MCF 10A (cell line): Measurements from ENCODE around the gene LCP1. TPM values are rescaled to one million over a fixed set of nuclear protein-coding genes. Genes with fewer than 3 reads are reported as not detected.

ENCODE experiments used
- BruUV-seq: library from RNA; stranded (reverse); fragments of 400-500 nt; replicated peaks from 2 replicates; lab custom pipeline; 2021; lab: Mats Ljungman, UMichigan
- CTCF ChIA-PET: fragments of 300-600 bp; sonication (Branson Sonifier 250); formaldehyde crosslinking; extraction: SDS; loops from one replicate; lab custom pipeline; 2021; ENCODE audit warnings: antibody characterized with exemption, inconsistent platforms; lab: Yijun Ruan, JAX
- POLR2A ChIA-PET: fragments of 300-600, 350-650 bp; sonication (Branson Sonifier 250); formaldehyde crosslinking; extraction: SDS; loops from one replicate; lab custom pipeline; 2020; ENCODE audit warnings: antibody characterized with exemption, inconsistent platforms; lab: Yijun Ruan, JAX
- DNase-seq: peaks from one replicate; pipeline ENCODE4 v3.0.0-alpha.2; 2018; ENCODE audit not compliant: unreplicated experiment
- H3K27ac Mint-ChIP-seq: one replicate; pipeline ENCODE4 v1.8.0; 2022; ENCODE audit warnings: mild to moderate bottlenecking, low read depth, mixed read lengths; ENCODE audit not compliant: unreplicated experiment
- H3K27me3 Mint-ChIP-seq: one replicate; pipeline ENCODE4 v1.8.0; 2022; ENCODE audit warnings: mixed read lengths; ENCODE audit not compliant: insufficient read depth, unreplicated experiment
- H3K36me3 Mint-ChIP-seq: one replicate; pipeline ENCODE4 v1.8.0; 2022; ENCODE audit warnings: mild to moderate bottlenecking, moderate library complexity, mixed read lengths; ENCODE audit not compliant: insufficient read depth, unreplicated experiment
- H3K4me1 Mint-ChIP-seq: one replicate; pipeline ENCODE4 v1.8.0; 2022; ENCODE audit warnings: mixed read lengths; ENCODE audit not compliant: insufficient read depth, unreplicated experiment
- H3K4me3 Mint-ChIP-seq: one replicate; pipeline ENCODE4 v1.8.0; 2022; ENCODE audit warnings: mild to moderate bottlenecking, moderate library complexity, mixed read lengths; ENCODE audit not compliant: unreplicated experiment
- H3K9me3 Mint-ChIP-seq: one replicate; pipeline ENCODE4 v1.8.0; 2022; ENCODE audit warnings: mixed read lengths; ENCODE audit not compliant: unreplicated experiment
- intact Hi-C: fragments of 100-400 bp; cut with micrococcal nuclease; formaldehyde crosslinking; loops from 2 replicates; pipeline ENCODE4 v1.14.1; 2022
- total RNA-seq: library from RNA; stranded (reverse); gene quantifications from 2 replicates; pipeline ENCODE4 v1.2.3, GENCODE V29; 2022
- TF ChIP-seq, protein P1 (sequence below): fragments of 200-600 bp; IDR thresholded peaks from one replicate; pipeline ENCODE4 v1.8.0; 2022; ENCODE audit warnings: antibody characterized with exemption, mild to moderate bottlenecking; ENCODE audit not compliant: unreplicated experiment

Gene LCP1
- total RNA-seq, 1 experiment from 2014 or later = 0.89 TPM

DNA sequence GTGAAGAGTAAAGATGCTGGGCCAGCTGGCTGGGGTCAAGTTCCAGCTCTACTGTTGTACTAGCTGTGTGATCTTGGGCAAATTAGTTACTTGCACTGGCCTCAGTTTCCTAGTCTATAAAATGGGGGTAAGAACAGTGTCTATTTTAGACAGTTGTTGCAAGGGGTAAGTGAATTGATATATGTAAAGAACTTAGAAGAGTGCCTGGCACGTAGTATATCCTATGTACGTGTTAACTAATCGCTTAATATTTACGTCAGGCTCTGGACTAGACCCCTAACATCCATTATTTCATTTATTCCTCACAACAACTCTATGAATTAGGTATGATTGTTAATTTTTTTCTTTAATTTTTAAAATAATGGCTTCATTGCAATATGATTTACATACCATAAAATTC is 3.7 kb upstream of the LCP1 start:
- no TSS peak for BruUV-seq
- peaks cover 38% of the 10 kb centered on the region for H3K27me3 Mint-ChIP-seq

DNA sequence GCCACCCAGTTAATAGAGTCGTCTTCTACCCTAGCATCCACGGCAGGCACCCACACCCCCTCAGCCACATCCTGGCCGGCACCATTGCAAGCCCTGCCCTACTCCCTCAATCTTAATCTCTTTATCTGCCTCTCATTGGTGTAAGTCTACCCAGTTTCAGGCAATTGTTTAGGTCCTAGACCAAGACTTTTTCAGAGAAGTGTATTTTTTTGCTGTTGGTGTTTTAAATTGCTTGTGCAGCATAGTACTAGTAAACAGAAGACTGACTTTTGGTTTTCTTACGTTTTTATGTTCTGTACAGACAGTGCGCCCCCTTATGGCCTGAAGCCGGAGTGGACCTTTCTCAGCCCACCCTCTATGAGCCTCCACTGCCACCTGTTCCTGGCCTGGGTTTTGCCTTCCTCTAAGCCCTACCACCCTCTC is 2.3 kb upstream of the LCP1 start:
- TF ChIP-seq, protein P1, sequence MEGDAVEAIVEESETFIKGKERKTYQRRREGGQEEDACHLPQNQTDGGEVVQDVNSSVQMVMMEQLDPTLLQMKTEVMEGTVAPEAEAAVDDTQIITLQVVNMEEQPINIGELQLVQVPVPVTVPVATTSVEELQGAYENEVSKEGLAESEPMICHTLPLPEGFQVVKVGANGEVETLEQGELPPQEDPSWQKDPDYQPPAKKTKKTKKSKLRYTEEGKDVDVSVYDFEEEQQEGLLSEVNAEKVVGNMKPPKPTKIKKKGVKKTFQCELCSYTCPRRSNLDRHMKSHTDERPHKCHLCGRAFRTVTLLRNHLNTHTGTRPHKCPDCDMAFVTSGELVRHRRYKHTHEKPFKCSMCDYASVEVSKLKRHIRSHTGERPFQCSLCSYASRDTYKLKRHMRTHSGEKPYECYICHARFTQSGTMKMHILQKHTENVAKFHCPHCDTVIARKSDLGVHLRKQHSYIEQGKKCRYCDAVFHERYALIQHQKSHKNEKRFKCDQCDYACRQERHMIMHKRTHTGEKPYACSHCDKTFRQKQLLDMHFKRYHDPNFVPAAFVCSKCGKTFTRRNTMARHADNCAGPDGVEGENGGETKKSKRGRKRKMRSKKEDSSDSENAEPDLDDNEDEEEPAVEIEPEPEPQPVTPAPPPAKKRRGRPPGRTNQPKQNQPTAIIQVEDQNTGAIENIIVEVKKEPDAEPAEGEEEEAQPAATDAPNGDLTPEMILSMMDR = peak; percentile 35
- Mint-ChIP-seq H3K4me1 (no peaks in the 10 kb centered on the region), H3K27me3 (peaks cover 38% of the 10 kb centered on the region), H3K4me3 (no peak overlapping the region), H3K36me3 (no peaks in the 10 kb centered on the region), H3K9me3 (no peaks in the 10 kb centered on the region), H3K27ac (no peak overlapping the region)
- DNase-seq = peak; percentile 30
- ChIA-PET CTCF (no interaction called here), POLR2A (no interaction called here)
- BruUV-seq = no TSS peak
- intact Hi-C loops = no loop called here

More for the DNA sequence above, 3.7 kb upstream of the LCP1 start:
- no peak overlapping the region for H3K27ac Mint-ChIP-seq
- intact Hi-C loops = no loop called here
- H3K9me3 Mint-ChIP-seq = no peaks in the 10 kb centered on the region
- TF ChIP-seq, protein P1 = no peak
- no peak for DNase-seq
- no peaks in the 10 kb centered on the region for H3K4me1 Mint-ChIP-seq
- ChIA-PET CTCF (no interaction called here), POLR2A (no interaction called here)
- H3K36me3 Mint-ChIP-seq = no peaks in the 10 kb centered on the region
- no peak overlapping the region for H3K4me3 Mint-ChIP-seq

DNA sequence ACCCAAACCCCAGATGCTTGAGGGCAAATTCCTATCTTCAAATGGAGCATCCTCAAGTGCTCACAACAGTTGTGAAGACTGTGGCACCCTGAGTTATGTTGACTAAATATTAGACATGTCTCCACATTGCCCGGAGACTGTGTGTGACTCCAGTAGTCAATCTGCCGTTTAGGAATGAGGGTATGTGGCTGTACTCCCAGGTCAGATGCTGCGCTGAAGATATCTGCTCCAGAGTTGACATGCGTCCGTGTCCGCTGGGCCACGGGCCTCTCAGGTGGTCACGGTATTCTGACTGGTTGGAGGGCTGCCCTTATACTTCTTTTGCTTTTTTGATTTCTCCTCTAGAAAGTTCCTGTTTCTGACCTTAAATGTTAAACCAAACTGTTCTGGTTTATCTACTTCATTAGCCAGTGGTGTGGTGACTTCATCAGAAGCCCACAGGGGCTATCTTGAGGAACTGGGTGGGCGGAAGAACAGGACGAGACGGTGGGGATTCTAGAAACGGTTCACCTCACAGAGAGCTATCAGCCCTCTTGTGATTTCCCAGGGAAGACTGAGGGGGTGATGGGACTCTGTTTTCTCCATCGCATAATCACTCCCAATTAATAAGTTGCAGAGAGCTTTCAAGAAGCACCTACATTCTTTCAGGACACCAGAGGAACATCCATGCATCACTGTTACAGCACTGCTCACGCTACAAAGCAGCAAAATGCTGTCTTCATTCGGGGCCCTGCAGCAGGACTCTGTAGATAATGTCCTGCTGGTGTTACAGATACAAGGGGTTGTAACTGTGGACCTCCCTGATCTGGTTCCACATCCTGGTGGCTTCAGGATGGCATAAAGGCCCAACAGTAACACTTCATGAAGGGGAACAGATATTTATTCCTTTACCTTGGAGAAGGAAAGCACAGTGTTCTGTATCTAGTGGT is 1.3 kb upstream of the LCP1 start:
- Mint-ChIP-seq H3K4me3 (no peak overlapping the region), H3K9me3 (no peaks in the 10 kb centered on the region), H3K27ac (no peak overlapping the region), H3K4me1 (no peaks in the 10 kb centered on the region), H3K36me3 (no peaks in the 10 kb centered on the region), H3K27me3 (peaks cover 34% of the 10 kb centered on the region)
- no TSS peak for BruUV-seq
- no peak for DNase-seq
- intact Hi-C loops = no loop called here
- ChIA-PET CTCF (interaction anchor here (0.6 kb wide), 1 partner anchor 16 kb away, joined by 3 read pairs; no protein-coding TSS in a partner anchor), POLR2A (no interaction called here)
- TF ChIP-seq, protein P1 = no peak

DNA sequence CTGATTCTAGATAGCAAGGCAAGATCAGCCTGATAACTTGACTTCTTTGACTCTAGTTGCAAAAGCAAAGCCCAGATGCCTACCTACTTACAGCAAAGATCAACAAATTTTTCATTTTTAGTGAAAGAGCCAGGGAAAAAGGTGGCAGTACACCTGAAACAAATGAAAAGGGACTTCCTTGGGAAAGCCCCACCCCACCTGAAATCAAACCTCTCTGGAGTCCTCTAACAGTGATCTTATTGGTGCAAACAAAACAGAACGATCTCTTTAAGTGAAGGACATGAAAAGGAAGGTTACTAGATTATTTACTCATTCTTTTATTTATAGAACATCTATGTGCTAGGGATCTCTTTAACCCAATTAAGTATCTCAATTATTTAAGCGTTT is 507 bp upstream of the LCP1 start:
- no peaks in the 10 kb centered on the region for H3K4me1 Mint-ChIP-seq
- POLR2A ChIA-PET = no interaction called here
- H3K4me3 Mint-ChIP-seq = no peak overlapping the region
- no TSS peak for BruUV-seq
- H3K36me3 Mint-ChIP-seq = no peaks in the 10 kb centered on the region
- peaks cover 26% of the 10 kb centered on the region for H3K27me3 Mint-ChIP-seq
- DNase-seq = no peak
- intact Hi-C loops = no loop called here
- H3K9me3 Mint-ChIP-seq = no peaks in the 10 kb centered on the region
- no peak overlapping the region for H3K27ac Mint-ChIP-seq
- TF ChIP-seq, protein P1 = no peak
- CTCF ChIA-PET = interaction anchor here (0.5 kb wide), 1 partner anchor 507 kb away, joined by 4 read pairs; no protein-coding TSS in a partner anchor
